Mesenchymal stem cell (in vitro differentiated cells and primary cell): ENCODE data around the gene COL9A1.

ENCODE experiments used
- DNase-seq: peaks from one replicate; pipeline ENCODE4 v3.0.0-alpha.2; 2013
- H2AFZ ChIP-seq: one replicate; pipeline ENCODE4 v1.6.1; 2013; ENCODE audit warnings: low read depth, mild to moderate bottlenecking, control low read depth, inconsistent platforms, low read length, moderate library complexity
- H2AK5ac ChIP-seq: 2 replicates; pipeline ENCODE4 v1.6.1; 2013; ENCODE audit warnings: low read length, moderate library complexity, mild to moderate bottlenecking, inconsistent platforms; ENCODE audit not compliant: severe bottlenecking
- H2BK120ac ChIP-seq: one replicate; pipeline ENCODE4 v1.6.1; 2013; ENCODE audit warnings: low read depth, mild to moderate bottlenecking, inconsistent platforms, low read length, moderate library complexity
- H2BK12ac ChIP-seq, 2 experiments: one replicate each; pipeline ENCODE4 v1.6.1; 2013; ENCODE audit warnings: inconsistent platforms in 2 of 2, low read length in 2 of 2, mild to moderate bottlenecking in 2 of 2, moderate library complexity in 2 of 2, control low read depth in 1 of 2
- H2BK15ac ChIP-seq: one replicate; pipeline ENCODE4 v1.6.1; 2013; ENCODE audit warnings: mild to moderate bottlenecking, low read depth, inconsistent platforms; ENCODE audit not compliant: poor library complexity, severe bottlenecking
- H2BK5ac ChIP-seq: 2 replicates; pipeline ENCODE4 v1.6.1; 2013; ENCODE audit warnings: low read depth, mild to moderate bottlenecking, low read length, control low read depth, inconsistent platforms; ENCODE audit not compliant: poor library complexity, severe bottlenecking
- H3K14ac ChIP-seq, 2 experiments: one replicate each; pipeline ENCODE4 v1.6.1; 2013; ENCODE audit warnings: inconsistent platforms in 2 of 2, low read length in 2 of 2, control low read depth in 1 of 2, mild to moderate bottlenecking in 1 of 2, moderate library complexity in 1 of 2
- H3K18ac ChIP-seq, 2 experiments: one replicate each; pipeline ENCODE4 v1.6.1; 2013; ENCODE audit warnings: inconsistent platforms in 2 of 2, low read length in 2 of 2, control low read depth in 1 of 2, low read depth in 1 of 2, mild to moderate bottlenecking in 1 of 2
- H3K23ac ChIP-seq, 2 experiments: one replicate each; pipeline ENCODE4 v1.6.1; 2013; ENCODE audit warnings: inconsistent platforms in 2 of 2, low read length in 2 of 2, mild to moderate bottlenecking in 2 of 2, moderate library complexity in 2 of 2, control low read depth in 1 of 2
- H3K27ac ChIP-seq: 2 replicates; pipeline ENCODE4 v1.5.1; 2013; ENCODE audit warnings: mild to moderate bottlenecking, moderate library complexity, low read length, control low read depth, inconsistent platforms; ENCODE audit not compliant: poor library complexity, severe bottlenecking
- H3K27me3 ChIP-seq, 2 experiments: 2 replicates each; pipeline versions ENCODE4 v1.6.1 to v1.7.0; 2013; ENCODE audit warnings: low read length in 2 of 2, mild to moderate bottlenecking in 2 of 2, moderate library complexity in 2 of 2, control low read depth in 1 of 2, inconsistent platforms in 1 of 2; ENCODE audit not compliant: control insufficient read depth in 1 of 2, insufficient read depth in 1 of 2
- H3K36me3 ChIP-seq, 2 experiments: 2 replicates each; pipeline versions ENCODE4 v1.6.1 to v1.7.0; 2013; ENCODE audit warnings: low read length in 2 of 2, control low read depth in 1 of 2, inconsistent platforms in 1 of 2, low read depth in 1 of 2, mild to moderate bottlenecking in 1 of 2; ENCODE audit not compliant: insufficient read depth in 2 of 2, control insufficient read depth in 1 of 2
- H3K4ac ChIP-seq, 2 experiments: one replicate each; pipeline ENCODE4 v1.6.1; 2013; ENCODE audit warnings: inconsistent platforms in 2 of 2, low read length in 2 of 2, mild to moderate bottlenecking in 2 of 2, moderate library complexity in 2 of 2, control low read depth in 1 of 2, low read depth in 1 of 2
- H3K4me1 ChIP-seq: 2 replicates; pipeline ENCODE4 v1.6.1; 2013; ENCODE audit warnings: low read depth, low read length, control low read depth; ENCODE audit not compliant: control insufficient read depth, insufficient read depth
- H3K4me2 ChIP-seq: 2 replicates; pipeline ENCODE4 v1.6.1; 2013; ENCODE audit warnings: low read length, mild to moderate bottlenecking, inconsistent platforms; ENCODE audit not compliant: poor library complexity, severe bottlenecking
- H3K4me3 ChIP-seq, 2 experiments: 2 replicates each; pipeline versions ENCODE4 v1.5.1 to v1.7.0; 2013; ENCODE audit warnings: low read length in 2 of 2, mild to moderate bottlenecking in 2 of 2, control low read depth in 1 of 2, low read depth in 1 of 2; ENCODE audit not compliant: insufficient read depth in 1 of 2
- H3K79me1 ChIP-seq: replicated peaks from 2 replicates; pipeline ENCODE4 v1.6.1; 2013; ENCODE audit warnings: mild to moderate bottlenecking, control low read depth, low read length, inconsistent platforms; ENCODE audit not compliant: poor library complexity, severe bottlenecking
- H3K9ac ChIP-seq: 2 replicates; pipeline ENCODE4 v1.7.0; 2013; ENCODE audit warnings: mild to moderate bottlenecking, low read length, moderate library complexity
- H3K9me3 ChIP-seq: 2 replicates; pipeline ENCODE4 v1.7.0; 2013; ENCODE audit warnings: mild to moderate bottlenecking, low read length; ENCODE audit not compliant: control insufficient read depth
- H4K8ac ChIP-seq: one replicate; pipeline ENCODE4 v1.6.1; 2013; ENCODE audit warnings: inconsistent platforms, mild to moderate bottlenecking, low read length, moderate library complexity
- H4K91ac ChIP-seq: one replicate; pipeline ENCODE4 v1.6.1; 2013; ENCODE audit warnings: mild to moderate bottlenecking, low read length, inconsistent platforms
- WGBS: methylation state at CpG from one replicate; pipeline ENCODE4 v1.1.7; 2013; ENCODE audit warnings: mixed read lengths; 5-methylcytosine and 5-hydroxymethylcytosine counted together

COL9A1 gene

DNA sequence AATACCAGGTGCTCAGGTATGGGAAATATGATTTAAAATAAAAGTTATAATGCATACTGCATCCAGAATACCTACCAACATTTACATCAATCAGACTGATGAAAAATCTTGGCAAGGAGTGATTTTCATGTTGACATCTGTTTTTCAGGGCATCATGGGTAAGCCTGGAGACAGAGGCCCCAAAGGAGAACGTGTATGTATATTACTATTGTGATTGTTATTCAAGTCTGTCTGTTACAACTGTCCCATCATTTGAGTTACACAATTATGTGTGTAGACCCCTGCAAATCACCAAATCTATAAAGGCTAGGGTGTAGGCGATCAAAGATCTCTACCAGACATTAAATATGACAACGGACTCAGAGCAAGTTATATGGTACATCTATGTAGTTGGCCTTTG is 118.2 kb downstream of the COL9A1 start:
- no peak overlapping the region for H2BK120ac ChIP-seq
- no peak overlapping the region for H3K23ac ChIP-seq
- H3K9me3 ChIP-seq = peaks cover 3% of the 10 kb centered on the region
- no peak overlapping the region for H2BK15ac ChIP-seq
- peaks cover 7 to 21% of the 10 kb centered on the region in 2 experiments for H3K27me3 ChIP-seq
- H3K4me2 ChIP-seq = no peak overlapping the region
- WGBS = no CpG with 5 or more reads among the region's 3 CpGs
- no peak overlapping the region for H3K4me3 ChIP-seq
- H4K91ac ChIP-seq = no peak overlapping the region
- H3K27ac ChIP-seq = no peak overlapping the region
- no peak overlapping the region for H4K8ac ChIP-seq
- no peak overlapping the region for H3K18ac ChIP-seq
- H3K9ac ChIP-seq = no peak overlapping the region
- no peak overlapping the region for H2AFZ ChIP-seq
- H3K36me3 ChIP-seq = no peaks in the 10 kb centered on the region
- DNase-seq = no peak
- H3K4me1 ChIP-seq = no peaks in the 10 kb centered on the region
- H3K79me1 ChIP-seq = no peaks in the 10 kb centered on the region
- no peak overlapping the region for H2AK5ac ChIP-seq
- no peak overlapping the region for H2BK12ac ChIP-seq
- H3K14ac ChIP-seq = no peak overlapping the region
- no peak overlapping the region for H3K4ac ChIP-seq
- no peak overlapping the region for H2BK5ac ChIP-seq

- no peak overlapping the region for H3K4me2 ChIP-seq
- 86% methylated on average over 3 of the region's 3 CpGs for WGBS
Measured at GRCh38 chr6:70183538-70183937, 119.3 kb downstream of the COL9A1 start.

DNA sequence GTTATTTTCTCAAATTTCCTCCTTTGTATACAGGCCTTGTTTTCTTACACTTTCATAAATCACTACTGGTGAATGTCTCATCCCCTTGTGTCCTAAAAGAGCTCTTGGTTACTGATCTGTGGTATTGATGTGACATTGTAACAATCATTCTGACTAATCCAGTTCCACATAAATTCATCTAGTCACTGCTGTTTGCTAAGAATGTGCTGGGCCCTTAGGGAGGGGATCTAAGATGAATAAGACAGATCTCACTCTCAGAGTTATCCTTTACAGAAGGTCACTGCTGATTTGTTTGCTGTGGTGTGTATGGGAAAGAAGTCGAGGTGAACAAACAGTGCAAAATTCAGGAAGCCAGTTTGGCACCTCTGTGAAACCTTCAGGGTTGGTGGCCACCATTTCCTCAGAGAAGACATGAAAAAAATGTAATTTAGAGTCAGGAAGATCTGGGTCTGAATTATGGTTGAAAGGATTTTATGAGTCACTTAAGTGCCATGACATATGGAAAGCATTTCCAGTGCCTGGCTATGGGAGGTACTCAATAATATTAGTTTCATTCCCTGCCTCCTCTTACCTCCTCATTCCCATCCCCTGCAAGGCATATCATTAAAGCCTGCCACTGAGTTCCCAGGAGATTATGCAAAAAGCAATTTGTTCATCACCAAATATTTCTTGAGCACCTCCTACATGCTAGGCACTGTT is 121.8 kb downstream of the COL9A1 start:
- Histone ChIP-seq H2AFZ (no peak overlapping the region), H3K4ac (no peak overlapping the region), H3K79me1 (no peaks in the 10 kb centered on the region), H3K4me3 (no peak overlapping the region), H3K27ac (no peak overlapping the region), H3K36me3 (no peaks in the 10 kb centered on the region), H3K4me2 (no peak overlapping the region), H2BK5ac (no peak overlapping the region), H3K9me3 (peaks cover 11% of the 10 kb centered on the region), H2BK12ac (no peak overlapping the region), H2AK5ac (no peak overlapping the region), H3K18ac (no peak overlapping the region), H3K23ac (no peak overlapping the region), H2BK15ac (no peak overlapping the region), H3K9ac (no peak overlapping the region), H3K4me1 (no peaks in the 10 kb centered on the region), H3K27me3 (peaks cover 7 to 21% of the 10 kb centered on the region in 2 experiments), H4K91ac (no peak overlapping the region), H3K14ac (no peak overlapping the region), H4K8ac (no peak overlapping the region), H2BK120ac (no peak overlapping the region)
- WGBS = 23% methylated on average over 1 of the region's 1 CpG
- DNase-seq = peak; percentile 40

More at GRCh38 chr6:70183538-70183937, 119.3 kb downstream of the COL9A1 start:
- Histone ChIP-seq H2BK12ac (no peak overlapping the region), H3K9ac (no peak overlapping the region), H3K27ac (no peak overlapping the region), H2BK15ac (no peak overlapping the region), H4K91ac (no peak overlapping the region), H3K4me1 (no peaks in the 10 kb centered on the region), H3K27me3 (peaks cover 7 to 21% of the 10 kb centered on the region in 2 experiments), H3K36me3 (no peaks in the 10 kb centered on the region), H3K9me3 (peaks cover 11% of the 10 kb centered on the region), H3K4me3 (no peak overlapping the region), H3K23ac (no peak overlapping the region), H2BK5ac (no peak overlapping the region), H2AK5ac (no peak overlapping the region), H2AFZ (no peak overlapping the region), H3K14ac (no peak overlapping the region), H2BK120ac (no peak overlapping the region), H3K79me1 (no peaks in the 10 kb centered on the region), H3K4ac (no peak overlapping the region), H4K8ac (no peak overlapping the region), H3K18ac (no peak overlapping the region)
- no peak for DNase-seq

- Histone ChIP-seq H3K23ac (no peak overlapping the region), H4K91ac (no peak overlapping the region), H3K4ac (no peak overlapping the region), H2BK15ac (no peak overlapping the region), H3K4me3 (no peak overlapping the region), H2AFZ (no peak overlapping the region), H3K9me3 (peaks cover 11% of the 10 kb centered on the region), H3K4me1 (no peaks in the 10 kb centered on the region), H3K4me2 (no peak overlapping the region), H2BK12ac (no peak overlapping the region), H2BK5ac (no peak overlapping the region), H3K14ac (no peak overlapping the region), H3K79me1 (no peaks in the 10 kb centered on the region), H2AK5ac (no peak overlapping the region), H3K9ac (no peak overlapping the region), H2BK120ac (no peak overlapping the region), H3K18ac (no peak overlapping the region), H3K27me3 (peaks cover 7 to 25% of the 10 kb centered on the region in 2 experiments), H3K36me3 (no peaks in the 10 kb centered on the region), H3K27ac (no peak overlapping the region), H4K8ac (no peak overlapping the region)
- WGBS = 86% methylated on average over 2 of the region's 2 CpGs
- no peak for DNase-seq
Measured at GRCh38 chr6:70180183-70180900, 122.5 kb downstream of the COL9A1 start.
